Astrocyte of the spinal cord (primary cell): ENCODE measurements around the gene PKNOX2.

Experiments used
- DNase-seq: peaks from one replicate; pipeline ENCODE4 v3.0.0; 2011; ENCODE audit warnings: low read depth, low spot score
- H3K4me3 ChIP-seq: 2 replicates; pipeline ENCODE4 v1.5.1; 2011; ENCODE audit warnings: low read depth, mild to moderate bottlenecking, low read length, moderate library complexity
- CTCF ChIP-seq: IDR thresholded peaks from 2 replicates; pipeline ENCODE4 v1.5.1; 2012; ENCODE audit warnings: low read depth, mild to moderate bottlenecking, low read length, inconsistent platforms
- in situ Hi-C: cut with HindIII; loops from 2 replicates; pipeline ENCODE4 v1.10.0; 2017; ENCODE audit warnings: low sequenced_read_pairs

Gene PKNOX2

DNA sequence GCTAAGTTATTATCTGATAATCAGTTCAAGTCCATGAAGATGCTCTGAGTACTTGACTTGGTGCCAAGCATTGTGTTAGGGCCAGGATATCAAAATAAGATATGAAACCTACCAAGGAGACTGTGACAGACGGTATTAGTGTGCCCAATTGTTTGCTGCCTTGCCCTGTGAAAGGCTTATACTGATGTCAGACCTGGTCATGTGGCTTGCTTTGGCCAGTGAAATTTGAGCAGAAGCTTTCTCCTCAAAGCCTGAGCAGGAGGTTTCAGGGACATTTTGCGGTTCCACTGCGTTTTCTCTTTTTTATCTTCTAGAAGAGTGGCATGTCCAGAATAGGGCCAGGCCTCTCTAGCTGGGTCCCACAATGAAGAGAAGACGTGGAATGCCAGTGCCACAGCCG, 15.8 kb upstream of the PKNOX2 start:
- no peak for TF ChIP-seq CTCF
- no peak for DNase-seq
- in situ Hi-C loops, result no loop called here
- H3K4me3 ChIP-seq, result no peak overlapping the region

GRCh38 chr11:125153837-125154236, 10.7 kb upstream of the PKNOX2 start:
- in situ Hi-C loops, result no loop called here

DNA sequence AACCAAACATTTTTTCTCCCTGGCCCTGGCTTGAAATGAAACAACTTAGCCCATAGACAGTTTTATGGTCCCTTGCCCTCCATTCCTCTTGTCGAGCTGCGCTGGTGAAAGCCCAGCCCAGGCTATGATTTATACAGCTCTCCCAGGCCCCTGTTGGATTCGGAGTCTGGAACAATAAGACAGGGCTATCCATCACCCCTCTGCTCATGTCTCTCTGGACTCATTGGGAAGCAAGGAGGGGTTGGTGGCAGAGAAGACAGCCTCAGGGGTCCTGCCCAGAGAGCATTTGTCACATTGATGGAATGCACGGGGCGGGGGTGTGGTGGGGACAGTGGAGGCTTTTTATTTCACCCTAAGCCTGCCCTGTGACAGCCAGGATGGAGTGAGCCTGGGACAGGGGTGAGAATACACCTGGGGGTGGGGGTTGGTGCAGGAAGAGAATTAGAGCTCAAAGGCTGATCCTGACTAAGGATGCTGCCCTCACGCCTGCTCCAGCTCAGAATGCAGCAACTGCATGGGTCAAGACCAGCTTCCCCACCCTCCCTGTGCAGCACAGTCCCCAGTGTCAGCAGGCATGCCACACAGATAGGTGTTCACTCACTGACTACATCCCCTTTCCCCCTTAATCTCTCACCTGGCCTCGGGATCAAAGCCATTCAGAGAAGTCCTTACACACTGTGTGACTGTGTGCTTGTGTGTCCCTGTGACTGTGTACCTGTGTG, 10.0 kb upstream of the PKNOX2 start:
- in situ Hi-C loops, result no loop called here
- no peak overlapping the region for H3K4me3 ChIP-seq
- DNase-seq, result no peak
- TF ChIP-seq CTCF, result no peak

More at GRCh38 chr11:125153837-125154236, 10.7 kb upstream of the PKNOX2 start:
- no peak overlapping the region for H3K4me3 ChIP-seq
- TF ChIP-seq CTCF, result no peak
- no peak for DNase-seq

GRCh38 chr11:125155100-125155444, 9.5 kb upstream of the PKNOX2 start:
- H3K4me3 ChIP-seq, result no peak overlapping the region
- no peak for DNase-seq
- in situ Hi-C loops, result no loop called here
- TF ChIP-seq CTCF, result no peak

GRCh38 chr11:125155767-125156166, 8.8 kb upstream of the PKNOX2 start:
- no peak overlapping the region for H3K4me3 ChIP-seq
- DNase-seq, result no peak
- in situ Hi-C loops, result no loop called here
- TF ChIP-seq CTCF, result no peak

- no peak for DNase-seq
- in situ Hi-C loops, result no loop called here
- no peak overlapping the region for H3K4me3 ChIP-seq
- TF ChIP-seq CTCF, result no peak
Measured at GRCh38 chr11:125156346-125157117, 8.0 kb upstream of the PKNOX2 start.
